HG02840 (cell line): ENCODE data around the gene ASB9.
"Not testable (repeated sequence)": the region's sequence is repeated elsewhere in the genome, so short reads cannot be mapped to it uniquely, and the experiment has no call there.

ENCODE experiments used
- ATAC-seq: cut with Tn5 transposase; IDR thresholded peaks from one replicate; pipeline ENCODE4 v1.9.1; 2021; ENCODE audit warnings: mild to moderate bottlenecking, moderate library complexity, moderate number of reproducible peaks; ENCODE audit not compliant: unreplicated experiment, low FRiP score

Gene ASB9

DNA sequence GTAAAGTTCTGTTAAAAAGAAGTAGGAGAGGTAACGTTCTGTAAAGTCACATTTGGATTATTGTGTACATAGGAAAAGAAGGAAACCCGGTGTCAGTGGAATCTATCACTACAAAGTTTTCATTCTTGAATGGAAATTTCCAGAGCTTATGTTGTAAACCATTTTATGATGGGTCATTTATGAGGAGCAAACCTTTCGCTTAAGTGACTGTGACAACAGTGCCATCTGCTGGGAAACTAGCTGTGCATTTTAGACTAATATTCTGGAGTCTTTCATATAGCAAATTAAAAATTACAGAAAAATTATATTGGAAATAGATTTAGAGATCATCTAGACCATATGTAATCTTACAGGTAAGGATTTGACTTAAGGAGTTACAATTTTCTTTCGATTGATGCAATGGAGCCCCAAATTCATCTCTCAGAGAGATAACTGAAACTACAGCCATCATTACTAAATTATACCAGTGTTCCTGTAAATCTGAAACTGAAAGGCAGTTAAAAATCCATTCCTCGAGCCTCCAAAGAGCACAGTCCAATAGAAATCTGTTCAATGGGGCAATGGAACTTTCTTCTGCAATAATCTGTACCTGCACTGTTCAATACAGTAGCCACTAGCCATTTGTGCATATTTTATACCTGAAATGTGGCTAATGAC is 26.9 kb downstream of the ASB9 start:
- no peak for ATAC-seq

DNA sequence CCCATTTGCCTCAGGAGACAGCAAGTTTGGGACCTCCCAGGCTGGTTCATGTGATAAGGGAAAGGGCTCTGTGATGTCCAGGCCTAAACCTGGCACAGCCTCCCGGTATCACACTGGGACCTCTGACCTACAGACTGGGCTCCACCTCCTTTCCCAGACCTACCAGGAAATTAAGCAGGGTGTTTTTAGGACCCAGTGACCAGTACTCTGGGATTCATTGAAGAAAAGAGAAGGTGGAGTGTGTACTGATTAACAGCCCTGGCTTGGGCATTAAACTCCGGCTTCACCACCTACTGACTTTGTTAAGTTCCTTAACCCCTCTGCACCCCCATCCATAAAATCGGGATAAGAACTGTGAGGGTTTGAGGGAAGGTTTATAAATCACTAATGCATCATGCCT is 28.6 kb downstream of the ASB9 start:
- ATAC-seq, result no peak

DNA sequence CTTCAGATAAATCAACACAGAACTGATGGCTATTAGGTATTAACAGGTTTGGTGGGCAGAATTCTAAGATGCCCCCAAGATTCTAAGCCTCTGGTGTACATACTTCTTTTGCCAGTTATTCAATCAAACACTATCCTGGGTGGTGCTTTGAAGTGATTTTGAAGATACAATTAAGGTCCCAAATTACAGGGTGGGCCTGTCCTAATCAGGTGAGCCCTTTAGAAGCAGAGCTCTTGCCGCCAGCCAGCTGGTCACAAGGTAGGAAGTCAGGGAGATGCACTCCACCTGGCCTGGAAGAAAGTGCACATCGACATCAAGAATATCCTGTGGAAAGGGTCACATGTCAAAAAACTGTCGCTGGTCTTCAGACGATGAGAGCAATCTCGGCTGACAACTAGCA is 29.5 kb downstream of the ASB9 start:
- no peak for ATAC-seq

DNA sequence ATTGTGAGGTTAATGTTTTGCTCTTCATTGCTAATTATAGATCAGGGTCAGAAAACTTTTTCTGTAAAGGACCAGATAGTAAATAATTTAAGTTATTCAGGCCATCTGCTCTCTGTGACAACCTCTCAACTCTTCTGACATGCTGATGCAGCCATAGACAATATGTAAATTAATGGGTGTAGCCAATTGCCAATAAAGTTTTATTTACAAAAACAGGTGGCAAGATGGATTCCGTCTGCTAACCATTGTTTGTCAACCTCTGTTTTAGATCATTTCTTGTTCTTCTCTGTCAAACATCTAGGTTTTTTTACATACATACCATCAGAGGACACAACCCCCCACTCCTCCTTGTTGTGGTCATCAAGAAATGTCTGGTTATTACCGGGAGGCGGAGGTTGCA is 33.7 kb downstream of the ASB9 start:
- ATAC-seq, result no peak

DNA sequence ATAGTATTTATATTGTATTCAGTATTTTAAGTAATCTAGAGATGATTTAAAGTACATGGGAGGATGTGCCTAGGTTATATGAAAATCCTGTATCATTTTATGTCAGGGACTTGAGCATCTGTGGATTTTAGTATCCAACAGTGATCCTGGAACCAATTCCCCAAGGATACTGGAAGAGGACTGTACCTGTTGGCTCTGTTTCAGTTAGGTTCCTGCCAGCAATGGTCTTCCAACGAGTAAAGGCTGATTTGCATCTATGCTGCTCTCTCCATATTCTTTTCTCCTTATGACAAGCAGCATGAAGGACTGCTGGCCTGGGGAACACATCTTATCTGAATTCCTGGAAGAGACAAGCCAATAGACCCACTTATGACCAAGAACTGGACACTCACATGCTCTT is 34.9 kb downstream of the ASB9 start:
- no peak for ATAC-seq

DNA sequence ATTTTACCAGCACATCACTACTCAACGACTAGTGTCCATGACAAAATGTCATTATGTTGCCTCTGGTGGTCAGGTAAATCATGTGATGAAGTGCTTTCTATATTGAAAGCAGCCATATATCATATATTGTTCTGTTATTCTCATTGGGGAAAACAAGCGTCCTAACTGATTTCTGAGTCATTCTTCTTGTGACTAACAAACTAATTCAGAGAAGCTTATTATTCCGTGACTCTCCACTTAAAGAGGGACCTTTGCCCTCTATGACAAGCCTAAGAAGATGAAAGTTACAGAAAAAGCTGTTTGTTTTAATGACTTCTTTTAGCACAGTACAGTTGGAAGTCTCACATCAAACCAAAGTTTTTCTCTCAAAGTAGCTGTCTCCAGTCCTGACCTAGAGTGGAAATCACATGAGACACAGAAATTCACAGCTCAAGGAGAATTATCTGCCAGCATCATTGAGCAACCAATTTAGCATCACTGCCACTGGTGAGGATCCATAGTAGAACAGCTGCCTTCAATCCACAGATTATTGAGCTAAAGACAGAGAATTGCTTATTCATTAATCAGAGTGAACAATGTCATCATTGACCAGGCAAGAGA is 36.4 kb downstream of the ASB9 start:
- ATAC-seq, result no peak

DNA sequence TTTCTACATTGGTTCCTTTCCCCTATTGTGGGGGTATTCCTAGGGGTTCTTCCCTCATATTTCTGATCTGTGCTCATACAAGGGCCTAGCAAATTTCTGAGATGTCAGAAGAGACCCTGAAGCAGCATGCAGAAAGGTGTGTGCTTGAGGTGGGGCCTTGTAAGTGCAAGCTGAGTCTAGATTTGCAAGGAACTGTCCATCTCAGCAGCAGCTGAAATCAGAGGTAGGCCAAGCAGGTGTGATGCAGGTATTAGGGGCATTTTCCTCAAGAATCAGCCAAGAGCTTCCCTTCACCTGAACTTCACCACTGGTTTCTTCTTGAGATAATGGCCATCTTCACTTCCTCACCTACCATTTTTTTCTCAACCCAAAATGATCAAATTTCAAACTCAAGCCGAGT is 45.1 kb downstream of the ASB9 start:
- no peak for ATAC-seq

DNA sequence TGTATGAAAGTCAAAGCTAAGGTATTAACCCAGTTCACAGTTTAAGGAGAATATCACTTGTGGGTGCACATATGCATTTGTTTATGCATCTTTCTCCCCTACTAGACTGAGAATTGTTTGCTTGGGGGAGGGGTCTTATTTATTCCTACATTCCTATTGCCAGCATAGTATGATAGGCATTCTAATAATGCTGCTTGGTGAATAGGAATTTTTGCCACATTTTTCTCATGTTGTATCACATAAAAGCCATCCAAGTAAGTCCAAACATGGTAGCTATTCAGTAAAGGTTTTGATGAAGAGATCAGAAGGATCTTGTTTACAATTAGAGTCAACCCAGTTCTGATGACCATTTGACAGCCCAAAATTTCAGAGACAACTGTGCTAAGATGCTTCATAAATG is 48.6 kb downstream of the ASB9 start:
- ATAC-seq, result no peak

DNA sequence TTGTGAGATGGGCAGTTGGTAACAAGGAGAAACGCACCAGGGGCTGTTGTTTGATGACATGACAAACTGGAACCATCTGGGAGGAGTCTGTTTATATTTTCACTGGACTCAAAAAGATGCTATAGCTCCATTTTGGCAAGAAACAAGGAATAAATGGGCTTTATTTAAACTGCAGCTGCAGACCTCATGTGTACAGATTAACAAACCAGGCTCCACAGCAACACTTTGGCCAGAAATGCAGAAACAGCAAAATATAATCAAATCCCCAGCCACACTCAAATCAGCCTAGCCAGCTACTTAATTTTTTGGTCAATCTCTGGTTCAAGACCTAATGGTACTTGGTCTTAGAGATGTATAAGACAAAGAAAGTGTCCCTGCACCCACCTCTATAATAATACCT is 52.7 kb downstream of the ASB9 start:
- ATAC-seq, result no peak

DNA sequence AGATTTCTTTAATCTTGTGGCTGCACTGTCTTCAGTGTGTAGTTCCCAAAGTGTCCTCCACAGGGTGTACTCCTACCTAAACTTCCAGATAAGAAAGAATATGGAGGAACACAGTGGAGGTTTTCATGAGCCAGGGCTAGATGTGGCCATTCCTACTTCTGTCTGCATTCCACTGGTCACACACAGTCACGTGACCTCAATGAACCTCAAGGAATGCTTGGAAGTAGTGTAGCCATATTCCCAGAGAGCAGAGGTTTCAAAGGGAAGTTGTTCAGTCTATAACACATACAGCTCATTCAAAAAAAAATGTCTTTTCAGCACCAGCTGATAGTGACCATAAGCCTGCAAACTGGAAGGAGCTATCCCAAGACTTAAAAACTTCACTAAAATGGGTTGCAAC is 53.6 kb downstream of the ASB9 start:
- no peak for ATAC-seq

DNA sequence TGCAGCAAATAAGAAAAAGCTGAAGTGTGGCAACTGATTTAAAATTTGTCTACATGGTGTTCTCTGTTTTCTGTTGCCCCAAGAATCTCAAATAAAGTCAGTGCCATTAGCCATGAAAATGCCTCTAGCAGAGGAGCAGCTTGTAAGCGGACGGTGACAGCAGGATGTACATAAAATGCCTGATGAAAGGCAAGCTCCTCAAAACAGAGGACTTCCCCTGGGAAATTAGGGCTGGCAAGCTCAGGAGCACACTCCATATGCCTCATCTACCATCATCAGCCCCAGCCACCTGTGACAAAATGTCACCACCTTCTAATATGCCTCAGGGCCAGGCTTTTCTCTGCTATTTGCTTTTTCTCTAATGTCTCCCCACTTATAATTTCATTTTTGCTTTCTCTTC is 54.5 kb downstream of the ASB9 start:
- no peak for ATAC-seq

DNA sequence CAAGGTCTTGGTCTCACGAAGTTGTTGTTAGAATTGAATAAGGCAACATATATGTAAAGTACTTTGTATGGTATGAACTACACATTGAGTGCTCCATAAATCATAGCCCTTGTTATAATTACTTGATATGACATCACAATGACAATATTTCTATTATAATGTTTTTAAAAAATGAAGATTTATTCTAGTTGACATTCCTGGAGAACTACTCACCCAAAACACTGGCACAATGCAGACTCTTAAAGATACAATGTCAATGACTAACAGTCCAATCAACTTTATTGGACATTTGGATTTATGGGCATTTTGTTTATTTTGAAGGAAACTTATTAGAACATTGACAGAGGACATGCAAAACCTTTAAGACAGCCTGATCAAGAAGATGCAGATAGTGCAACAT is 55.3 kb downstream of the ASB9 start:
- no peak for ATAC-seq

DNA sequence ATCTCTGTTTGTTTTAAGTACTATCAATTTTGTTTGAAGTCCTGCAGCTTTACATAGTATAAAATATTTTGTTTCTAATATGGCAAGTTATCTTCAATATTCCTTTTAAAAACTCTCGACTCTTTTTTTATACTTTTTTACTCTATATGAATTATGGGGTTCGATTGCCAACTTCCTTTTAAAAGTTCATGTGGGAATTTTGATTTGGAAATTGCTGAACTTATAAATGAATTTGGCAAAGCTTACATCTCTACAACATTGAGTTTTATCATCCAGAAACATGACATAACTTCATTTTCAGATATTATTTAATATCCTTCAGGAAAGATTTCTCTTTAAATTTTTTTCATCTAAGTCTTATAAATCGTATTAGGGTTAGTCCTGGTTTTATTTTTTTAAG is 60.8 kb downstream of the ASB9 start:
- ATAC-seq, result no peak

DNA sequence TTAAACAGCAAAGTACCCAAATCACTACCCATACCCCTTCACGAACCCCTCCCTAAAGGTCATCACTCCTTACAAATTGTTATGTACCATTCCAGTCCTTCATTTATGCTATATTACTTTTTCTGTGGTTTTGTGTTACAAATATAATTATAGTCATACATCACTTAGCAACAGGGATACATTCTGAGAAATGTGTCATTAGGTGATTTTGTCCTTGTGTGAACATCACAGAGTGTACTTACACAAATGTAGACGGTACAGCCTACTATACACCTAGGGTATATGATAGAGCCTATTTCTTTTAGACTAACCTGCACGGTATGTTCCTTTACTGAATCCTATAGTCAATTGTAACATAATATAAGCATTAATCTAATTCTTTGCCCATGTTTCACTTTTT is 61.9 kb downstream of the ASB9 start:
- no peak for ATAC-seq

DNA sequence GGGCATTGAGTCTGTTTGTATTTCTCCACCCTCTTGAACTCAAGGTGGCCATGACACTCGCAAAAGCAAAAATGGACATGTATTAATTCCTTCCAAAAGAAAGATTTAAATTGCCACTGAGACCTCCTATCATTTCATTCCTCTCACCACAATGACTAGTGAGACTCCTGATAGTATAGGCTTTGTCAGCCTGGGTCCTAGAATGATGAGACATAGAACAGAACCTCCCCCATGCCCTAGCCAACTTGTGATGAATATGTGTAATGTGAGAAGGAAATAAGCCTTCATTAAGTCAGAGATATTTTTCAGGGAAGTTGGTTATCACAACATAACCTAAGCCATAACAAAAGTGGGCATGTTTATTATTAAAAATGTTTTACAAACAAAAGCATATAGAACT is 62.5 kb downstream of the ASB9 start:
- ATAC-seq, result no peak

DNA sequence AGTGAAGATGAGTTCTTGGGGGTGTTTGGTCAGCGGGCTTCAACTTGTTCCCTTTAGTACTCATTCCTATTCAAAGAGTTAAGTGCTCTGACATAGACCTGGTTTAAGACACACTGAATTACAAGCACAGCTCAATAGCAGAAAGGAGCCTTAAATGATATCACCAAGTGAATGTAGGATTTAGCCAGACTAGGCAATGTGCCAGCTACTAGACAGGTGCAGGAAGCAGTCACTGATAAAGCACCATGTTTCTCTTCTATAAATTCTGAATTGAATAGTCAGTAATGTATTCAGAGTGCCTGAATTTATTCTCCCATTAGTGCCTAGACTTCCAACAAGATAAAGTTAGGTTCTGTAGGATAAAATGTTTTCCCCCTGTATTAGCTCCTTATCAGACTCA is 63.6 kb downstream of the ASB9 start:
- no peak for ATAC-seq

DNA sequence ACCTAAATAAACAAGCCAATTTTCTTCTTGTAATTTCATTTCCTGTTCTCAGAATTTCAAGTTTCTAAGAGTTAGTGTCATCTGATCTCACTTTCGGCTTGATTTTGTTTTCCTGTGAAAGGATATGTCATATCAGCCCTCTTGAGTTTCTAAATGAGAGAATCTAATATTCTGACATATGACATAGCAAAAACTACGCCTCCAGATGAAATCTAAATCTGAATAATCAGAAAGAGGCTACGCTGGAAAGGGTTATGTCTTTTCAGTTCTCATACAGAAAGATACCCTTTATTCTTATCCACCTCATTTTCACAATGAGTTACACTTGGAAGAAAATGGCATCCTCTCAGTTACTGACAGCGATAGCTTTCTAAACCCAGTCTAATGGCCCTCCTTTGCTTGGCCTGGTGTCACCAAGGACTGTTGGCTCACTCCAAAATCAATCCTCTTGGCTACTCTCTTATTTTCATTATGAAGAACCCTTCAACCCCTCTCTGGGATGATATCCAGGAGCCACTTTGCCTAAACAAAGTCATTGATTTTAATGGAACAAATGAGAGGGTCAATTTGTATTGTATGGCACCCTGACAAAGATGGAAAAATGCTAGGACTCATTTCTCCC is 65.6 kb downstream of the ASB9 start:
- ATAC-seq, result peak; percentile 78

DNA sequence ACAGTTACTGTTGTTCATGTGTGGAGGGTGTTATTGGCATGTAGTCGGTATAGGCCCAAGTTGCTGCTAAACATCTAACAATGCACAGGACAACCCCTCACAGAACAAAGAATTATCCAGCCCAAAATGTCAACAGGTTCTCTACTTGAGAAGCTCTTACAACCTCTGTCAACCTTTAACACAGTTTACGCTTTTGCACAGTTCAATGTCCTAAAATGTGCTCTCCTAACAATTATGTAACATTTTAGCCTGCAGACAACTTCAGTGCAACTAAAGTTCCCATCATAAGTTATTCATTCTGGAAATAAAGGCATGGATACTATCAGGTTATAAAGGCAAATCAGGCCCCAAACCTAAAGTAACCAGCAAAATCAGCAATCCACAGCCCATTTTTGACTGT is 66.2 kb downstream of the ASB9 start:
- no peak for ATAC-seq

DNA sequence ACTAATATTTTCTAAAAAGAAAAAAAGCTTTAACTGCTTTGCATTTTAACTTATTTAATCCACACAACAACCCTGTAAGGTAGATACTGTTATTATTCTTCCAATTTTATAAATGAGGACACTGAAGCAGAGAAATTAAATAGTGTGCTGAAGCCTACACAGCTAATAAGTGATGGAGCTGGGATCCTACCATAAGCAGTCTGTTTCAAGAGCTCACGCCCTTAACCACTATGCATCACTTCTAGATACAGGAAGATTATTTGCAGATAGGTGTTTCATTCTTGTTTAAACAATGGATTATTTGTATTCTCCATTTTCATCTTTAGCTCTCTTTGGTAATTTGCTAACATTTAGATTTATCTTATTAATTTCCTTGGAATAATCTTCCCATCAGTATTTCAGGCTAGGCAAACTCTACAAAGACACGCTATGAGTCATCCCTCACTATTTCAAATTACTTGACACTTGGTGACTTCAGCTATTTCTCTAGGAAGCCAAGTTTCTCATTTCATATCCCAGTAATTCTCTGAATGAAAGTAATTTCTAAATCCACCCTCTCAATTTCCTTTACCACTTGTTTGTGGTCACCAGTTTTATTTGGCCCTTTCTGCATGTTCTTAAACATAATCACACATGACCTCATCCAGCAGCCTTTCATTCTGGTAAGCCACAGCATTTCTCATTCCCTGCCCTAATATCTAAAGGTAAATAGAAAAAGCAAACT is 67.3 kb downstream of the ASB9 start:
- ATAC-seq, result no peak

DNA sequence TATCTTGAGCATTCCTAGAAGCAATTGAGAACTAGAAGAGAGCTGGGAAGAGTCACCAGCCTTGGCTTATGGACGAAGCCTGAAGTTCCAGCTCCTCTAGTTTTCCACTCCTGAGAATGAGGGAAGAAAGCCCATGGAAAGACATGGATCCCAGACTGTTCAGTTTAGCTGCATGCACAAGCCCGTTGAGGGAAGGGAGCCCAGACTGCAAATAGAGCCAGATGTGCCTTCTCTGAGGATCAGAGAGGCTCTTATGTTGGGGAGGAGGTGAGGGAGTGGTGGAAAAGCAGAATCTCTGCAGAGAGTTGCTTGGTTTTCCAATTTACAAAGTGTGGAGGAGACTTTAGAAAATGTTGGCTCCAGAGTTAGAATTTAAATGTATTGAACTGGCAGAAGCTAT is 69.0 kb downstream of the ASB9 start:
- no peak for ATAC-seq

DNA sequence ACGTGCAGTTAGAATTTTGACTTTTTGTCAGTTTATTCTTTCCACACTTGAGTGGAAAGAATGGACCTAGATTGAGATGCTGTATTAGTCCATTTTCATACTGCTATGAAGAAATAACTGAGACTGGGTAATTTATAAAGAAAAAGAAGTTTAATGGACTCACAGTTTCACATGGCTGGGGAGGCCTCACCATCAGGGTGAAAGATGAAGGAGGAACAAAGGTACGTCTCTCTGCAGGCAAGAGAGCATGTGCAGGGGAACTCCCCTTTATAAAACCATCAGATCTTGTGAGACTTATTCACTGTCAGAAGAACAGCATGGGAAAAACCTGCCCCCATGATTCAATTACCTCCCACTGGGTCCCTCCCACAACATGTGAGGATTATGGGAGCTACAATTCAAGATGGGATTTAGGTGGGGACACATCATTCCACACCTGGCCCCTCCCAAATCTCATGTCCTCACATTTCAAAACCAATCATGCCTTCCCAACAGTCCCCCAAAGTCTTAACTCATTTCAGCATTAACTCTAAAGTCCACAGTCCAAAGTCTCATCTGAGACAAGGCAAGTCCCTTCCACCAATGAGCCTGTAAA is 71.2 kb downstream of the ASB9 start:
- not testable (repeated sequence) for ATAC-seq
